Transverse colon (tissue), 4 donors: ENCODE data around the gene KMT5B. TPM values are rescaled to one million over a fixed set of nuclear protein-coding genes. Genes with fewer than 3 reads are reported as not detected.

Experiments
- DNase-seq: peaks from one replicate; pipeline ENCODE4 v3.0.0-alpha.2; 2019
- H3K27ac ChIP-seq, 4 donors: fragments of 200-600 bp; sonication (generic); 2 replicates each; pipeline ENCODE4 v1.5.1; 2016 to 2018; ENCODE audit warnings: inconsistent platforms in 4 of 4
- H3K27me3 ChIP-seq: fragments of 200-600 bp; sonication (generic); 2 replicates; pipeline ENCODE4 v1.5.1; 2017; ENCODE audit warnings: inconsistent platforms
- H3K36me3 ChIP-seq, 4 donors: fragments of 200-600 bp; sonication (generic); 2 replicates each; pipeline ENCODE4 v1.5.1; 2017 to 2019; ENCODE audit warnings: inconsistent platforms in 4 of 4
- H3K4me1 ChIP-seq, 4 donors: fragments of 200-600 bp; sonication (generic); 2 replicates each; pipeline ENCODE4 v1.5.1; 2017 to 2020; ENCODE audit warnings: inconsistent platforms in 4 of 4
- H3K4me3 ChIP-seq, 4 donors: fragments of 200-600 bp; sonication (generic); 1 replicate in 1 of 4; 2 replicates in 3 of 4; pipeline versions ENCODE4 v1.5.1 to v1.6.1; 2017 to 2019; ENCODE audit warnings: inconsistent platforms in 4 of 4
- H3K9me3 ChIP-seq, 2 donors: fragments of 200-600 bp; sonication (generic); 2 replicates each; pipeline ENCODE4 v1.5.1; 2017 to 2019; ENCODE audit warnings: inconsistent platforms in 2 of 2
- CTCF ChIP-seq, 5 experiments: fragments of 200-600 bp in 3 of 5; fragments of 450-650 bp in 2 of 5; sonication (generic) in 3 of 5; IDR thresholded peaks; 1 replicate in 2 of 5; 2 replicates in 3 of 5; pipeline ENCODE4 v1.5.1; 2016 to 2017; ENCODE audit warnings: antibody characterized with exemption in 5 of 5, inconsistent platforms in 3 of 5, mild to moderate bottlenecking in 2 of 5, moderate library complexity in 1 of 5
- EP300 ChIP-seq: sonication (generic); formaldehyde crosslinking; IDR thresholded peaks from one replicate; pipeline ENCODE4 v1.6.1; 2017; ENCODE audit warnings: antibody characterized with exemption, low read depth
- POLR2A ChIP-seq: fragments of 450-650 bp; IDR thresholded peaks from one replicate; pipeline ENCODE4 v1.6.1; 2016; ENCODE audit warnings: antibody characterized with exemption, mild to moderate bottlenecking, moderate library complexity
- POLR2AphosphoS5 ChIP-seq, 3 donors: sonication (generic); formaldehyde crosslinking; IDR thresholded peaks; one replicate each; pipeline ENCODE4 v1.6.1; 2016; ENCODE audit warnings: antibody characterized with exemption in 3 of 3
- WGBS, 2 donors: methylation state at CpG; one replicate each; pipeline ENCODE4 v1.1.5; 2018; ENCODE audit warnings: low coverage in 1 of 2; 5-methylcytosine and 5-hydroxymethylcytosine counted together
- in situ Hi-C, 4 donors: fragments of 200-750 bp; cut with MboI; loops; one replicate each; pipeline versions ENCODE4 v1.15.0 to v1.15.1; 2017; ENCODE audit warnings: low sequenced_read_pairs in 3 of 4, low pct_ligation_motif_present in 1 of 4, low pct_unique_long_range_greater_than_20kb in 1 of 4
- intact Hi-C: fragments of 100-400 bp; cut with DNase I; formaldehyde crosslinking; loops from one replicate; pipeline ENCODE4 v1.15.1; 2023; ENCODE audit warnings: low total_unique reads
- total RNA-seq, 4 donors: library from RNA; depleted of rRNA; stranded (reverse); fragments of >200 nt; gene quantifications; one replicate each; pipeline ENCODE4 v1.1.0, GENCODE V29; 2016

Gene KMT5B
- total RNA-seq, result 10 to 100 TPM; 33.4 to 71.4 (median 63.8) TPM

- H3K9me3 ChIP-seq, result no peaks in the 10 kb centered on the region
- H3K36me3 ChIP-seq, result no peaks in the 10 kb centered on the region
- DNase-seq, result peak; percentile 58
- H3K4me1 ChIP-seq, result peaks cover 38 to 61% (median 56%) of the 10 kb centered on the region in 4 donors
- no peak for TF ChIP-seq POLR2A
- TF ChIP-seq EP300, result no peak
- TF ChIP-seq CTCF (IDR thresholded peaks at IDR 0.05), result no peak
- no peak for TF ChIP-seq POLR2AphosphoS5 (IDR thresholded peaks at IDR 0.05)
- H3K4me3 ChIP-seq, result peak within 1 kb of the TSS; percentile 70 to 97 (median 81)
- in situ Hi-C loops, result no loop called here
- intact Hi-C loops, result loop anchor here (5.0 kb wide), 1 partner anchor 91 kb away; the partner anchor contains the start of gene CHKA
- H3K27me3 ChIP-seq, result no peaks in the 10 kb centered on the region
- H3K27ac ChIP-seq, result peak within 1 kb of the TSS; percentile 97 to 99 (median 98)
- WGBS, 2 donors, result 2% methylated on average over 25 of the region's 60 CpGs; no CpG with 5 or more reads in 1 of the 2 donors
Measured at GRCh38 chr11:68213135-68213515, at the start of gene KMT5B. TSS of gene KMT5B (minus strand) at chr11:68213296. CDS start at chr11:68190076, 23,220 bp downstream.

GRCh38 chr11:68262544-68262827, 49.4 kb upstream of the KMT5B start:
- DNase-seq, result no peak
- Histone ChIP-seq H3K27ac (no peak overlapping the region), H3K27me3 (no peaks in the 10 kb centered on the region), H3K36me3 (peaks cover 0 to 29% (median 10%) of the 10 kb centered on the region in 4 donors), H3K4me3 (no peak overlapping the region), H3K9me3 (no peaks in the 10 kb centered on the region), H3K4me1 (peaks cover 4 to 14% (median 4%) of the 10 kb centered on the region in 4 donors)
- intact Hi-C loops (no loop called here), in situ Hi-C loops (loop anchor here in 1 of 4 donors (25.0 kb wide), 1 partner anchor 125 kb away; no protein-coding TSS in a partner anchor)
- TF ChIP-seq POLR2AphosphoS5 (IDR thresholded peaks at IDR 0.05), result no peak
- no peak for TF ChIP-seq POLR2A
- WGBS, 2 donors, result 91% methylated on average over 8 of the region's 8 CpGs; no CpG with 5 or more reads in 1 of the 2 donors

GRCh38 chr11:68261749-68262543, 48.9 kb upstream of the KMT5B start:
- no peak for TF ChIP-seq POLR2A
- no peak for TF ChIP-seq EP300
- no peak for TF ChIP-seq CTCF (IDR thresholded peaks at IDR 0.05)
- no peak for TF ChIP-seq POLR2AphosphoS5 (IDR thresholded peaks at IDR 0.05)

GRCh38 chr11:68261006-68261405, 47.9 kb upstream of the KMT5B start:
- Histone ChIP-seq H3K27ac (no peak overlapping the region), H3K36me3 (peaks cover 0 to 19% (median 4%) of the 10 kb centered on the region in 4 donors), H3K27me3 (no peaks in the 10 kb centered on the region), H3K9me3 (no peaks in the 10 kb centered on the region), H3K4me3 (no peak overlapping the region), H3K4me1 (peaks cover 7 to 13% (median 8%) of the 10 kb centered on the region in 4 donors)
- no peak for DNase-seq
- TF ChIP-seq POLR2A (no peak), CTCF (IDR thresholded peaks at IDR 0.05) (no peak), POLR2AphosphoS5 (IDR thresholded peaks at IDR 0.05) (no peak), EP300 (no peak)
- WGBS, 2 donors, result 89% methylated on average over 15 of the region's 15 CpGs; no CpG with 5 or more reads in 1 of the 2 donors
- in situ Hi-C loops (loop anchor here in 1 of 4 donors (25.0 kb wide), 1 partner anchor 126 kb away; no protein-coding TSS in a partner anchor), intact Hi-C loops (no loop called here)

More at GRCh38 chr11:68261749-68262543, 48.9 kb upstream of the KMT5B start:
- DNase-seq, result no peak
- peaks cover 0 to 24% (median 7%) of the 10 kb centered on the region in 4 donors for H3K36me3 ChIP-seq
- H3K4me1 ChIP-seq, result peaks cover 7 to 16% (median 8%) of the 10 kb centered on the region in 4 donors
- whole genome bisulfite sequencing, 2 donors, result 95% methylated on average over 24 of the region's 24 CpGs; no CpG with 5 or more reads in 1 of the 2 donors
- in situ Hi-C loops, result loop anchor here in 1 of 4 donors (25.0 kb wide), 1 partner anchor 125 kb away; no protein-coding TSS in a partner anchor
- no peaks in the 10 kb centered on the region for H3K27me3 ChIP-seq
- intact Hi-C loops, result no loop called here
- no peak overlapping the region for H3K4me3 ChIP-seq
- no peak overlapping the region for H3K27ac ChIP-seq
- no peaks in the 10 kb centered on the region for H3K9me3 ChIP-seq
